Esophagus (tissue), 2 donors: ENCODE results near the gene STARD10. TPM values are rescaled to one million over a fixed set of nuclear protein-coding genes. Genes with fewer than 3 reads are reported as not detected.
A peak's percentile ranks its signal among the peaks of the same experiment; 100 is the strongest.

ENCODE experiments used
- H3K27ac ChIP-seq, 2 donors: one replicate each; pipeline ENCODE4 v1.5.1; 2013; ENCODE audit warnings: low read depth in 2 of 2, mild to moderate bottlenecking in 2 of 2, inconsistent platforms in 1 of 2, low read length in 1 of 2, moderate library complexity in 1 of 2
- H3K27me3 ChIP-seq, 2 donors: one replicate each; pipeline ENCODE4 v1.6.1; 2013; ENCODE audit warnings: low read length in 2 of 2, control low read depth in 1 of 2, mild to moderate bottlenecking in 1 of 2; ENCODE audit not compliant: insufficient read depth in 2 of 2, control insufficient read depth in 1 of 2
- H3K36me3 ChIP-seq, 2 donors: one replicate each; pipeline ENCODE4 v1.6.1; 2013; ENCODE audit warnings: low read length in 1 of 2; ENCODE audit not compliant: control insufficient read depth in 2 of 2, insufficient read depth in 2 of 2
- H3K4me1 ChIP-seq, 2 donors: one replicate each; pipeline ENCODE4 v1.6.1; 2013; ENCODE audit warnings: low read length in 1 of 2; ENCODE audit not compliant: control insufficient read depth in 2 of 2, insufficient read depth in 2 of 2
- H3K4me3 ChIP-seq, 2 donors: one replicate each; pipeline ENCODE4 v1.5.1; 2013; ENCODE audit warnings: low read length in 2 of 2, mild to moderate bottlenecking in 2 of 2, low read depth in 1 of 2, moderate library complexity in 1 of 2
- H3K9me3 ChIP-seq, 2 donors: one replicate each; pipeline ENCODE4 v1.6.1; 2013; ENCODE audit warnings: mild to moderate bottlenecking in 2 of 2, low read depth in 1 of 2, low read length in 1 of 2, moderate library complexity in 1 of 2; ENCODE audit not compliant: control insufficient read depth in 2 of 2, insufficient read depth in 1 of 2
- WGBS, 2 donors: extraction: QIAGEN DNeasy Blood & Tissue Kit; methylation state at CpG; one replicate each; pipeline ENCODE4 v1.1.7; 2013; 5-methylcytosine and 5-hydroxymethylcytosine counted together
- polyA plus RNA-seq, 2 donors: library from polyadenylated mRNA; stranded (reverse); fragments of 200-250 nt; gene quantifications; one replicate each; pipeline ENCODE4 v1.2.3, GENCODE V29; 2013
- donor health status: healthy with polysubstance abuse.
- donor health status: Bipolar disorder and iron deficiency.

STARD10 gene
- polyA plus RNA-seq, 2 donors = 57.9 to 65.8 TPM

DNA sequence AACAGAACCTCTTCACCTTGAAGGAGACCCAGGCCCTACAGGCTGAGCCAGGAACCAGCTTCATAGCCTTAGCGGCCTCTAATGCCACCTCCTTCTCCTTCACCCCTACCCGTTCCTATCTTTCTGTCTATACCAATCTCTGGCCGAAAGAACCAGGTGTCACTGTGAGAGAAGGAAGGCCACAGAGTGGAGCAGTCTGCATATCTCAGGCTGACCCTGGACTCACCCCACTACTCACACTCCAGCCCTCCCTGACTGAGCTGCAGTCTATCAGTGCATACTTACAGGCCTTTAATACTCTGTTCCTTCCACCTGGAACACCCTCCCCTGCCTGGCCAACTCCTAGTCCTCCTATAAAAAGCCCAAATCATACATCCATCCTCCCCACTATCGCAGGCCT is 74.3 kb downstream of the STARD10 start:
- Histone ChIP-seq H3K9me3 (no peaks in the 10 kb centered on the region), H3K27ac (no peak overlapping the region), H3K27me3 (no peaks in the 10 kb centered on the region), H3K4me3 (peak overlapping the region in 1 of 2 donors; percentile 2), H3K36me3 (peaks cover 5 to 15% of the 10 kb centered on the region in 2 donors), H3K4me1 (peaks cover 16 to 23% of the 10 kb centered on the region in 2 donors)
- WGBS, 2 donors = 71 to 76% methylated on average over 4 of the region's 4 CpGs

DNA sequence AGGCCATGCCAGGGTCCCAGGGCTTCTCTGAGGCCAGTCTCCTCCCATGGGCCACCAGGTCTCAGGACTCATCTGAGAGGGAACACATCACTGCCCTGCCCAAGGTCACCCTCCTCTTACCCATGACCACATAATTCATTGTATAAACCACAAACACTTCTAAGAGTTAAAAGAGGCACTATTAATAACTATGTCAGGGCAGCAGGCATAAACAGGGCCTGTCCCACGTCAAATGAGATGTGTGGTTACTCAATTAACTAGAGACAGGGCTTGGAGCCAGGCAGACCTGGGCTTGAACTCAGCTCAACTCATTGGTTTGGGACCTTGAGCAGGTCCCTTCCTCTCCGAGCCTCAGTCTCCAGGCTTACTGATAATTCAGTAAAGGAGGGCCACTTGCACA is 74.7 kb downstream of the STARD10 start:
- H3K9me3 ChIP-seq = no peaks in the 10 kb centered on the region
- H3K36me3 ChIP-seq = peaks cover 5 to 17% of the 10 kb centered on the region in 2 donors
- no peak overlapping the region for H3K4me3 ChIP-seq
- peaks cover 16 to 22% of the 10 kb centered on the region in 2 donors for H3K4me1 ChIP-seq
- H3K27ac ChIP-seq = no peak overlapping the region
- H3K27me3 ChIP-seq = no peaks in the 10 kb centered on the region
- 25 to 33% methylated on average over 2 of the region's 2 CpGs for WGBS, 2 donors

DNA sequence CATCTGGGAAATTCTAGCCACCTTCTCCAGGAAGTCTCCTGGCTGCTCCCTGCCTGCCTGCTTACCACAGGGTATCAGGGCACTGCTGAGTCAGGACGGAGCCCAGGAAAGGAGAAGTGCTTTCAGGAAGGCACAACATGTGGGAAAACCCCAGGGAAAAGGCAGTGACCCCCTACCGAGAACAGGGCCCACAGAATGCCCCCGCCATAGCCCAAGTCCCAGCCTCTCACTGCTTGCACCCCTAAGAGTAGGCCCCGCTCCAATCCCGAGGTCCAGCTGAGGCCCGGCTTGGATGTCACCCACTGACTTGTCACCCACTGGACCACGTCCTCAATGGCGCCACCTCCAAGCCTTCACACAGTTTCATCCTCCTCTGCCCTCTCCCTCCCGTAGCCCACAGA is 75.7 kb downstream of the STARD10 start:
- H3K27me3 ChIP-seq = no peaks in the 10 kb centered on the region
- H3K4me3 ChIP-seq = no peak overlapping the region
- no peak overlapping the region for H3K27ac ChIP-seq
- H3K4me1 ChIP-seq = peaks cover 14 to 17% of the 10 kb centered on the region in 2 donors
- WGBS, 2 donors = 86 to 87% methylated on average over 9 of the region's 9 CpGs
- peaks cover 5 to 20% of the 10 kb centered on the region in 2 donors for H3K36me3 ChIP-seq
- no peaks in the 10 kb centered on the region for H3K9me3 ChIP-seq

DNA sequence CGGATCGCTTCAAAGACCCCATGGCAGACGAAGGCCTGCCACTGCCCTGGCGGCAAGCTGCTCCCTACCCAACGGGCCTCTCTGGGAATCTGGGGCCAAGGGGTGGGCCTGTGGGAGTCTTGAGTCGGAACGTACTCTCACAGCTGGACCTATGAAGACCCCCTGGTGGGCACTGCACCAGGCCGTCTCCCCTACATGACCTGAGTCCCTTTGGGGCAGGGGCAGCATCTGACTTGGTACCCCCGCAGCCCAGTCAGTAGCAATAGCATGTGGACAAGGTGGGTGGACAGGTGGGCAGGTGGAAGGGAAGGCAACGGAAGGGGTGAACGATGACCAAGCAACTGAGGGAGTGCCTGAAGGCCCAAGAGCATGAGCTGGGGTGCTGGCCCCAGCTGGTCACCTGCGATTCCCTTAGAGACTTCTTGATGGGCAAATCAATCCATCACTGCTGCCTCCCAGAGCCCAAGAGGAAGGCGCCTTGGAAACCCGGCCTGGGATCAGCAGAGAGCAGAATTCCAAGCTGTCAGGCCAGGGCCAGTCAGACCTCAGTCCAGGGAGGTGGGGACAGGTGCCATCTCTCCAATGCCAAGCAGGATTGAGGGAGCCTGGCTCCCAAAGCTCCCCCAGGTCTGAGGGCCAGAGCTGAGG is 76.9 kb downstream of the STARD10 start:
- 89 to 91% methylated on average over 14 of the region's 14 CpGs for WGBS, 2 donors
- H3K4me3 ChIP-seq = no peak overlapping the region
- H3K4me1 ChIP-seq = peaks cover 11 to 16% of the 10 kb centered on the region in 2 donors
- H3K36me3 ChIP-seq = peaks cover 5 to 32% of the 10 kb centered on the region in 2 donors
- H3K27me3 ChIP-seq = no peaks in the 10 kb centered on the region
- H3K27ac ChIP-seq = no peak overlapping the region
- H3K9me3 ChIP-seq = no peaks in the 10 kb centered on the region

DNA sequence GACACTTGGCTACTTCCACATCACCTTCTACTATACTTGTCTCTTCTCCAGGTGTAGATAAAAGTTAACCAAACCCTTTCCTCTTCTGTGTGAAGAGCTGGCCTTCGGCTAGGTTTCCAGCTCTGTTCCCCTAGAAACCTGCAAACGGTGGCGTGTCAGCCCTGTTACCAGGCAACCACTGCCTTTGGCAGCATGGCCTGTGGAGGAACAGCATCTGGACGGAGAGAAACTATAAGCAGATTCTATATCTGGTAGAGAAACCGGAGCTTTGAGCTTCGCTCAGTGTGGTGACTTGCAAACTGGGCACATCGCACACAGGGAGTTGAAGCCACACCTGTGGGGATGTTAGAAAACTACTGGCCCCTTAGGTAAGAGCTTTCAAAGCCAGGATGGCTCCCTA is 77.6 kb downstream of the STARD10 start:
- no peak overlapping the region for H3K27ac ChIP-seq
- 46 to 49% methylated on average over 7 of the region's 7 CpGs for WGBS, 2 donors

DNA sequence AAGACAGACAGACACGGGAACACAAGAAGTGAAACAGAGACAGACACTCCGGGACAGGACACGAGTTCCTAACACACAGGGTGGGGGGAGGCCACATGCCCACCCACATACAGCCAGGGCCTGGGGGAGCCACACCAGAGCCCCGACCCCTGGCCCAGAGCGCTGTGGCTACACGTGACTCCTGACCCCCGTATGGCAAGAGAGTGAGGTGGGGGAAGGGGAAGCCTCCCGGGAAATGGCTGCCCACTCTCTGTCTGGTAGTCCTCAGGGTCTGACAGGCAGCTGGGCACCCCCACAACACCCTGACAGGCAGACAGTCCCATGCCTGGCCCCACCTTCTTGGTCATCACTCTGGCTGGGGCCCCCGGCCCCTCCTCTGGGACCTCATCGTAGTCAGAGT is 81.0 kb downstream of the STARD10 start:
- peaks cover 0 to 4% of the 10 kb centered on the region in 2 donors for H3K4me1 ChIP-seq
- H3K9me3 ChIP-seq = no peaks in the 10 kb centered on the region
- 63 to 66% methylated on average over 9 to 10 of the region's 10 CpGs for WGBS, 2 donors
- H3K36me3 ChIP-seq = peaks cover 9 to 62% of the 10 kb centered on the region in 2 donors
- H3K4me3 ChIP-seq = no peak overlapping the region
- no peaks in the 10 kb centered on the region for H3K27me3 ChIP-seq
- H3K27ac ChIP-seq = no peak overlapping the region

More for the DNA sequence above, 77.6 kb downstream of the STARD10 start:
- Histone ChIP-seq H3K9me3 (no peaks in the 10 kb centered on the region), H3K4me3 (no peak overlapping the region), H3K36me3 (peaks cover 5 to 38% of the 10 kb centered on the region in 2 donors), H3K4me1 (peaks cover 11 to 16% of the 10 kb centered on the region in 2 donors), H3K27me3 (no peaks in the 10 kb centered on the region)

DNA sequence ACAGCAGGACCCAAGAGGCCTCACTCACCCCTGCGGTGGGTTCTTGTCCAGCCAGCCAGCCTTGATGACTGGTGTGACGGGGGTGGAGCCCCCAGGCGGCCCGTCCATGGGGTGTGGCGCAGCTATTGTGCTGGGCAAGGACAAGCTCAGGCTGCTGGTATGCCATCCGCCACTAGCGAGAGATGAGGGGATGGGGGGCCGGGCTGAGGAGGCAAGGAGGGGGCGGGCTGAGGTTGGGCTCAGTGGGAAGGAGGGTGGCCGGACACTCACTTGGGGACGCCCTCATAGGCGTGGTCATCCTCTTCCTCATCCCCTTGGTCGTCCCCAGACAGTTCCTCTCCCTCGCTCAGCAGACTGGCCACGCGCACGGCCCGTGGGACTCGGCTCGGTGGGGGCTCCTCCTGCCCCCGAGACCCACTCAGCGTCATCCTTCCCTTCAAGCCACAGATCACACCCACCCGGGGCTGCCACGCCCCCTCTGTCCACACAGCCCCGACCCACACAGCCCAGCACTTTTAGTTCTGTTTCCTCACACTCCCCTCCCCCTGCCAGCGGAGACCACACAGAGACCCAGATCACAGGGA is 81.6 kb downstream of the STARD10 start:
- Histone ChIP-seq H3K27me3 (no peaks in the 10 kb centered on the region), H3K36me3 (peaks cover 9 to 65% of the 10 kb centered on the region in 2 donors), H3K4me1 (peaks cover 0 to 4% of the 10 kb centered on the region in 2 donors), H3K27ac (no peak overlapping the region), H3K9me3 (no peaks in the 10 kb centered on the region), H3K4me3 (no peak overlapping the region)
- 64 to 68% methylated on average over 20 to 26 of the region's 26 CpGs for WGBS, 2 donors

DNA sequence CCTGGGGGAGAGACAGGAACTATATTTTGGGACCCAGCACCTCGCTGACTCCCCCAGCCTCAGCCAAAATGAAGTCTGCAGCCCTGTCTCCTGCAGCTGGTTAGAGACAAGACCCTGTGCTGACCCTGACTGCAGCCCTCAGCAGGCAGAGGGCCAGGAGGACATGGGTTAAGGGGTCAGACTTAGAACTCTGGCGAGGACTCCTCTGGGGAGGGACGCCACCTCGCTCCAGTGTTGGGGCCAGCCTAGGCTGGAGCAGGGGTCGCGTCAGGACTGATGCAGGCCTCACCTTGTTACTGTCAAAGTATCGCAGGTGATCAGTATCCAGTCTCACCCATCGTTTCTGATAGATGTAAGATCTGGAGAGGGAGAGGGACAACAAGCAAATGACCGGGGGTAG is 82.7 kb downstream of the STARD10 start:
- Histone ChIP-seq H3K36me3 (peaks cover 4 to 67% of the 10 kb centered on the region in 2 donors), H3K9me3 (no peaks in the 10 kb centered on the region), H3K27ac (no peak overlapping the region), H3K4me3 (no peak overlapping the region), H3K27me3 (no peaks in the 10 kb centered on the region), H3K4me1 (peaks cover 0 to 4% of the 10 kb centered on the region in 2 donors)
- 87 to 93% methylated on average over 9 of the region's 9 CpGs for WGBS, 2 donors

DNA sequence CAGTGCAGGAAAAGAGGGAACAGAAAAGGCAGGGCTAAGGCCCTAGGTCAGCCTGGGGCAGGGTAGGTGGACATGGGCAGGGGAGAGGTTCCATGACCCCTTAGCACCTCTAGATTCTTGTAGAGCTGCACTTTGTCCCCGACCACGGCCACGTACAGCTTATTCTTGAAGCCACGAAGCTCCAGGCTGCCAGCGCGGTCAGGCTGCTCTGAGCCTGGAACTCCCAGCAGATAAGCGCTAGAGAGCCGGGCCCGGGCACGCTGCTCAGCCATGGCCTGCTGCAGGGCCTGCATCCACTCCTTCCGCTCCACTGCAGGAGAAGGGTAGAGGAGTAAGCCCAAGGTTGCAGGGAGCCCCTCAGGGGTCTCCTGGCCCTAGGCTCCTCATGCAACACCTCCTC is 83.6 kb downstream of the STARD10 start:
- H3K36me3 ChIP-seq = peaks cover 9 to 74% of the 10 kb centered on the region in 2 donors
- WGBS, 2 donors = 93 to 97% methylated on average over 11 of the region's 11 CpGs

More for the DNA sequence above, 83.6 kb downstream of the STARD10 start:
- no peaks in the 10 kb centered on the region for H3K27me3 ChIP-seq
- H3K27ac ChIP-seq = no peak overlapping the region
- peaks cover 0 to 4% of the 10 kb centered on the region in 2 donors for H3K4me1 ChIP-seq
- H3K9me3 ChIP-seq = no peaks in the 10 kb centered on the region
- no peak overlapping the region for H3K4me3 ChIP-seq
